Ishikawa (cell line): ENCODE measurements around the gene PLEKHO2.

Source experiments
- CEBPB ChIP-seq: IDR thresholded peaks from 2 replicates; pipeline ENCODE4 v1.6.1; 2012
- CREB1 ChIP-seq: IDR thresholded peaks from 2 replicates; pipeline ENCODE4 v1.6.1; 2012; ENCODE audit warnings: low read depth
- EGR1 ChIP-seq: IDR thresholded peaks from 2 replicates; pipeline ENCODE4 v1.6.1; 2012
- EP300 ChIP-seq: IDR thresholded peaks from 2 replicates; pipeline ENCODE4 v1.6.1; 2012; ENCODE audit warnings: borderline replicate concordance
- FOXM1 ChIP-seq: IDR thresholded peaks from 2 replicates; pipeline ENCODE4 v1.6.1; 2012; ENCODE audit warnings: low read depth, borderline replicate concordance
- MAX ChIP-seq: IDR thresholded peaks from 2 replicates; pipeline ENCODE4 v1.6.1; 2012
- NFIC ChIP-seq: IDR thresholded peaks from 2 replicates; pipeline ENCODE4 v1.6.1; 2012
- RAD21 ChIP-seq: IDR thresholded peaks from 2 replicates; pipeline ENCODE4 v1.6.1; 2012; ENCODE audit warnings: low read depth
- TAF1 ChIP-seq: IDR thresholded peaks from 2 replicates; pipeline ENCODE4 v1.6.1; 2012; ENCODE audit warnings: low read depth, mild to moderate bottlenecking
- TCF12 ChIP-seq: IDR thresholded peaks from 2 replicates; pipeline ENCODE4 v1.6.1; 2012; ENCODE audit warnings: low read depth
- TEAD4 ChIP-seq: IDR thresholded peaks from 2 replicates; pipeline ENCODE4 v1.6.1; 2012
- YY1 ChIP-seq: IDR thresholded peaks from 2 replicates; pipeline ENCODE4 v1.6.1; 2012; ENCODE audit warnings: low read depth
- ZBTB7A ChIP-seq: IDR thresholded peaks from 2 replicates; pipeline ENCODE4 v1.6.1; 2012; ENCODE audit warnings: low read depth
- TF ChIP-seq, protein P1 (sequence below): IDR thresholded peaks from 2 replicates; pipeline ENCODE4 v1.6.1; 2012; ENCODE audit warnings: low read depth, mild to moderate bottlenecking
- TF ChIP-seq, protein P2 (sequence below): IDR thresholded peaks from 2 replicates; pipeline ENCODE4 v1.6.1; 2012

PLEKHO2 gene

DNA sequence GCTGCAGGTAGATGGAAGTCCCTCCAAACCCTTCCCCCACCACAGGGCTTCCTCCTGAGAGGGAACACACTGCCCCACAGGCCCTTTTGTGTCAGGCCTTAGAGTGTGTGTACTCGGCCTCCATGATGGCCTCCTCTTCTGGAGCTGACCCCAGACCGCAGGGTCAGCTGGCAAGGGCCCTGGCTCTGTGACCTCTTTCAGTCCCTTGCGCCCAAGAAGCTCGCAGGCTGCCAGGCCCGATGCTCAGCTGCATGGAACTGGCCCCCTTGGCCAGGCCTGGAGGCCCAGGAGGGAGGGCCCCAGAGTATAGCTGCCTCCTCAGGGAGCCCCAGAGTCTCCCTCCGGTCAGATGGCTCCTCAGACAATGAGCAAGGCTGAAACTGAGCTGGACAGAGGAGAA, 46.6 kb downstream of the PLEKHO2 start:
- TF ChIP-seq TAF1, result no peak
- no peak for TF ChIP-seq TEAD4
- no peak for TF ChIP-seq EGR1

DNA sequence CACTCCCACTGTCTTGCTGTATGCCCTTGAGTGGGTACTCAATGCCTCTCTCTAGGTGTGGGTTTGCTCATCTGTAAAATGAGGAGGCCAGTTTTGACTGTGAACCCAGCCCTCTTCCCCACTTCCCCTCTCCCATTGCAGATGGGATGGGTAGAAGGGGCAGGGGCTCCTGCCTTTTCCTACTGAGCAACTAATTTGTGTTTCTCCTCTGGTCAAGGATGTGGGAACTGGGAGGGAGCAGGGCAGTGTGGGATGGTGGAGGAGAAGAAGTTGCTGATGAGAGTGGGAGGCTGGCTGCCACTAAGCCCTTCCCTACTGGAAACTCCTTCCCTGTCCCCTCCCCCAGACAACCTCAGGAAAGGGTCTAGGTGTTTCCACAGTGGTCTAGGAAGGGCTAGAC, 49.8 kb downstream of the PLEKHO2 start:
- no peak for TF ChIP-seq TEAD4
- no peak for TF ChIP-seq FOXM1
- TF ChIP-seq RAD21, result no peak
- no peak for TF ChIP-seq MAX
- TF ChIP-seq YY1, result no peak
- TF ChIP-seq EP300, result no peak
- TF ChIP-seq CEBPB, result no peak
- TF ChIP-seq, protein P1, sequence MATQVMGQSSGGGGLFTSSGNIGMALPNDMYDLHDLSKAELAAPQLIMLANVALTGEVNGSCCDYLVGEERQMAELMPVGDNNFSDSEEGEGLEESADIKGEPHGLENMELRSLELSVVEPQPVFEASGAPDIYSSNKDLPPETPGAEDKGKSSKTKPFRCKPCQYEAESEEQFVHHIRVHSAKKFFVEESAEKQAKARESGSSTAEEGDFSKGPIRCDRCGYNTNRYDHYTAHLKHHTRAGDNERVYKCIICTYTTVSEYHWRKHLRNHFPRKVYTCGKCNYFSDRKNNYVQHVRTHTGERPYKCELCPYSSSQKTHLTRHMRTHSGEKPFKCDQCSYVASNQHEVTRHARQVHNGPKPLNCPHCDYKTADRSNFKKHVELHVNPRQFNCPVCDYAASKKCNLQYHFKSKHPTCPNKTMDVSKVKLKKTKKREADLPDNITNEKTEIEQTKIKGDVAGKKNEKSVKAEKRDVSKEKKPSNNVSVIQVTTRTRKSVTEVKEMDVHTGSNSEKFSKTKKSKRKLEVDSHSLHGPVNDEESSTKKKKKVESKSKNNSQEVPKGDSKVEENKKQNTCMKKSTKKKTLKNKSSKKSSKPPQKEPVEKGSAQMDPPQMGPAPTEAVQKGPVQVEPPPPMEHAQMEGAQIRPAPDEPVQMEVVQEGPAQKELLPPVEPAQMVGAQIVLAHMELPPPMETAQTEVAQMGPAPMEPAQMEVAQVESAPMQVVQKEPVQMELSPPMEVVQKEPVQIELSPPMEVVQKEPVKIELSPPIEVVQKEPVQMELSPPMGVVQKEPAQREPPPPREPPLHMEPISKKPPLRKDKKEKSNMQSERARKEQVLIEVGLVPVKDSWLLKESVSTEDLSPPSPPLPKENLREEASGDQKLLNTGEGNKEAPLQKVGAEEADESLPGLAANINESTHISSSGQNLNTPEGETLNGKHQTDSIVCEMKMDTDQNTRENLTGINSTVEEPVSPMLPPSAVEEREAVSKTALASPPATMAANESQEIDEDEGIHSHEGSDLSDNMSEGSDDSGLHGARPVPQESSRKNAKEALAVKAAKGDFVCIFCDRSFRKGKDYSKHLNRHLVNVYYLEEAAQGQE, result no peak
- TF ChIP-seq NFIC, result no peak
- no peak for TF ChIP-seq ZBTB7A
- no peak for TF ChIP-seq TAF1
- no peak for TF ChIP-seq TCF12
- no peak for TF ChIP-seq CREB1
- TF ChIP-seq EGR1, result no peak
- TF ChIP-seq, protein P2, sequence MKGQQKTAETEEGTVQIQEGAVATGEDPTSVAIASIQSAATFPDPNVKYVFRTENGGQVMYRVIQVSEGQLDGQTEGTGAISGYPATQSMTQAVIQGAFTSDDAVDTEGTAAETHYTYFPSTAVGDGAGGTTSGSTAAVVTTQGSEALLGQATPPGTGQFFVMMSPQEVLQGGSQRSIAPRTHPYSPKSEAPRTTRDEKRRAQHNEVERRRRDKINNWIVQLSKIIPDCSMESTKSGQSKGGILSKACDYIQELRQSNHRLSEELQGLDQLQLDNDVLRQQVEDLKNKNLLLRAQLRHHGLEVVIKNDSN, result no peak

DNA sequence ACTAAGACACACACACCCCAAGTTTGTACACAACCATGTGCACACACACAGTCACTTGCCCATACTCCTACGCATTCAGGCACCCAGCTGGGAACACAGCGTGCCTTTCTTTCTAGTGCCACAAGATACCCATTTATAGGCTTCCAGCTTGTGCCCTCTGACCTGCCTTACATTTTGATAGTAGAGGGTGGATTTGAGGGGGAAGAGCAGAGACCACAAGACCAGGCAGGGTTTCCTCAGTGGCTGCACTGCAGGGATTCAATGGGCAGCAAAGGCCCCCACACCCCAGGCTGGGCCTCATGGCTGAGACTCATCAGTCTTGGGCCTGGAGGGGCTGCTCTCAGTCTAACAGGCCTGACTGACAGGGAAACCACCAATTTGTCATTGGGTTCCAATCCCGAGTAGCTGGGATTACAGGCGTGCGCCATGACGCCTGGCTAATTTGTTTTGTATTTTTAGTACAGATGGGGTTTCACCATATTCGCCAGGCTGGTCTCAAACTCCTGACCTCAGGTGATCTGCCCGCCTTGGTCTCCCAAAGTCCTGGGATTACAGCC, 51.2 kb downstream of the PLEKHO2 start:
- no peak for TF ChIP-seq CEBPB
- TF ChIP-seq EP300, result no peak
- no peak for TF ChIP-seq TEAD4
- no peak for TF ChIP-seq CREB1
- TF ChIP-seq NFIC, result no peak
- TF ChIP-seq ZBTB7A, result no peak
- TF ChIP-seq EGR1, result no peak
- no peak for TF ChIP-seq YY1
- TF ChIP-seq, protein P1, result no peak
- TF ChIP-seq, protein P2, result no peak
- no peak for TF ChIP-seq MAX
- TF ChIP-seq TAF1, result no peak
- TF ChIP-seq FOXM1, result no peak
- no peak for TF ChIP-seq RAD21
- no peak for TF ChIP-seq TCF12

DNA sequence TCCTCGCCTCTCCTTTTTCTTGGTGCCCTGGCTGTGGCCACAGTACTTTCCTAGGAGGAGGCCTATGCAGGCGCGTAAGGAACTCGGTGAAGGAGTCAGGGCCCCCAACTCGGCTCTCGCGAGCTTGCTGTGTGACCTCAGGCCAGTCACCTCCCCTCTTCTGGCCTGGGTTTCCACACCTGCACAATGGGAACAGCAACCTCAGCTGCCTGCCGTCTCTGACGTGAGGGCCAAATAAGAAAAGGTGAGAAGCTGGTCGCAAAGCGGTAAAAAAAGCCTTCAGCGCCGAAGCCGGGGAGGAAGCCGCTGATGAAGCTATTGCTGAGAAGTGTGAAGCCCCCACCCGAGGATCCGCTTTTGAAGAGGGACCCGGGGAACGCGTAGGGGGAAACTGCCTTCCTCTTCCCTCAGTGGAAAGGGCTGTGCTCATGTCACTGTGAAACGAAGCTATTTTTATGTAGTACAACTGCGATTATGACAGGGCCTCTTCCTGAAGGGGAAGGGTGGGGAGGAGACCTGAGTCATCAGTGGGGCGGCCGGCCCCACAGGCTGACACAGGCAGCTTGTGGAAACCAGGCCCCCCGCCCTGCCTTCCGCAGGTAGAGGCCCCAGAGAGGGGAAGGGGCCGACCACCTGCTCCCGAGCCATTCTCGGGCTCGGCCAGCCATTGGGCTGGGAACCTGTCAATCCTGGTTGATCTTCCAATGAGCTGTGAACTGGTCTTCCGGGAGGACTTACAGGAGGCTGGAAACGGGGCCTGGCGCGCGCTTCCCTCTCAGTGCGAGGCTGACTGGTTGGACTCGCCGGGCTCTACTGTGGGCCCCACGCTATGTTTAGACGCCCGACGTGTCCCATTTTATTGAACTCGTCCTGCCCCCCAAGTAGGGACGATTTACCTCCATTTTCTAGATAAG, 52.0 kb downstream of the PLEKHO2 start:
- TF ChIP-seq TCF12 (no peak), ZBTB7A (no peak), EGR1 (no peak), FOXM1 (no peak), TAF1 (no peak), RAD21 (no peak), YY1 (no peak), CEBPB (no peak), NFIC (no peak), MAX (no peak), TEAD4 (no peak), EP300 (no peak), CREB1 (no peak)
- TF ChIP-seq, protein P1, result no peak
- TF ChIP-seq, protein P2, result no peak
